CD4-positive, alpha-beta T cell (primary cell): Measurements from ENCODE around the gene COX6A1. TPM values are rescaled to one million over a fixed set of nuclear protein-coding genes. Genes with fewer than 3 reads are reported as not detected.

ENCODE experiments used
- ATAC-seq: fragments of 200-7000 bp; cut with Tn5 transposase; one replicate; pipeline ENCODE4 v1.10.0; 2022; ENCODE audit warnings: mild to moderate bottlenecking; ENCODE audit not compliant: poor library complexity
- CTCF ChIA-PET: fragments of 350-600 bp; sonication (Branson Sonifier 250); formaldehyde crosslinking; loops from one replicate; lab custom pipeline; 2021; ENCODE audit warnings: antibody characterized with exemption, inconsistent platforms; lab: Charles Lee
- POLR2A ChIA-PET: fragments of 350-600 bp; sonication (Branson Sonifier 250); formaldehyde crosslinking; loops from one replicate; lab custom pipeline; 2021; ENCODE audit warnings: antibody characterized with exemption, inconsistent platforms; lab: Charles Lee
- DNase-seq, 14 experiments: peaks; one replicate each; pipeline ENCODE4 v3.0.0-alpha.2; 2013 to 2020; ENCODE audit warnings: mixed read lengths in 2 of 14
- H3K27ac ChIP-seq, 2 donors: one replicate each; pipeline versions ENCODE4 v1.5.1 to v1.7.0; 2013; ENCODE audit warnings: low read length in 2 of 2, low read depth in 1 of 2, mild to moderate bottlenecking in 1 of 2
- H3K27me3 ChIP-seq, 2 experiments: 1 replicate in 1 of 2; 2 replicates in 1 of 2; pipeline versions ENCODE4 v1.6.1 to v1.7.0; 2013; ENCODE audit warnings: low read length in 2 of 2, control low read depth in 1 of 2, mild to moderate bottlenecking in 1 of 2, moderate library complexity in 1 of 2; ENCODE audit not compliant: insufficient read depth in 2 of 2, control insufficient read depth in 1 of 2
- H3K36me3 ChIP-seq: one replicate; pipeline ENCODE4 v1.6.1; 2013; ENCODE audit warnings: low read length, control low read depth; ENCODE audit not compliant: insufficient read depth
- H3K4me1 ChIP-seq: one replicate; pipeline ENCODE4 v1.6.1; 2013; ENCODE audit warnings: low read length, control low read depth; ENCODE audit not compliant: insufficient read depth
- H3K4me3 ChIP-seq: one replicate; pipeline ENCODE4 v1.5.1; 2013; ENCODE audit warnings: mild to moderate bottlenecking, low read length, moderate library complexity
- H3K9me3 ChIP-seq, 2 experiments: 1 replicate in 1 of 2; 2 replicates in 1 of 2; pipeline versions ENCODE4 v1.6.1 to v1.7.0; 2013; ENCODE audit warnings: low read length in 2 of 2, mild to moderate bottlenecking in 2 of 2, control low read depth in 1 of 2, moderate library complexity in 1 of 2; ENCODE audit not compliant: control insufficient read depth in 1 of 2, insufficient read depth in 1 of 2
- H3K27ac Mint-ChIP-seq: one replicate; pipeline ENCODE4 v1.8.0; 2020; ENCODE audit warnings: mixed read lengths
- H3K27me3 Mint-ChIP-seq: one replicate; pipeline ENCODE4 v1.8.0; 2021; ENCODE audit warnings: mixed read lengths
- H3K36me3 Mint-ChIP-seq: one replicate; pipeline ENCODE4 v1.8.0; 2021; ENCODE audit warnings: low read depth, mixed read lengths
- H3K4me1 Mint-ChIP-seq: one replicate; pipeline ENCODE4 v1.8.0; 2021; ENCODE audit warnings: low read depth, mixed read lengths
- H3K4me3 Mint-ChIP-seq: one replicate; pipeline ENCODE4 v1.8.0; 2020; ENCODE audit warnings: mild to moderate bottlenecking, mixed read lengths
- H3K9me3 Mint-ChIP-seq: one replicate; pipeline ENCODE4 v1.8.0; 2020; ENCODE audit warnings: mixed read lengths
- CTCF ChIP-seq: fragments of 200-600 bp; IDR thresholded peaks from one replicate; pipeline ENCODE4 v1.8.0; 2022; ENCODE audit warnings: antibody characterized with exemption, mild to moderate bottlenecking
- intact Hi-C, 2 experiments: fragments of 100-400 bp; cut with DNase I in 1 of 2; cut with micrococcal nuclease in 1 of 2; formaldehyde crosslinking; loops; one replicate each; pipeline versions ENCODE4 v1.15.1 to v1.9.0; 2023 to 2025; cut with DNase I, micrococcal nuclease
- total RNA-seq, 174 experiments: library from RNA in 2 of 174; stranded (reverse) in 2 of 174; gene quantifications; one replicate each; pipeline ENCODE4 v1.2.3 and lab custom pipeline; 2021 to 2026

The COX6A1 gene
- total RNA-seq, 2 experiments from 2014 or later, result 112 to 116 TPM

GRCh38 chr12:120460157-120460556 lies 22.2 kb downstream of the COX6A1 start:
- Histone ChIP-seq H3K36me3 (peaks cover 87% of the 10 kb centered on the region), H3K27ac (no peak overlapping the region), H3K4me1 (no peaks in the 10 kb centered on the region), H3K4me3 (no peak overlapping the region), H3K27me3 (no peaks in the 10 kb centered on the region), H3K9me3 (no peaks in the 10 kb centered on the region)
- no peak for ATAC-seq
- H3K4me3 Mint-ChIP-seq, result no peak overlapping the region
- no peak for DNase-seq
- POLR2A ChIA-PET, result no interaction called here
- CTCF ChIA-PET, result no interaction called here
- peaks cover 93% of the 10 kb centered on the region for H3K36me3 Mint-ChIP-seq
- no peak for TF ChIP-seq CTCF
- H3K9me3 Mint-ChIP-seq, result no peaks in the 10 kb centered on the region
- H3K4me1 Mint-ChIP-seq, result peaks cover under 1% of the 10 kb centered on the region
- H3K27me3 Mint-ChIP-seq, result no peaks in the 10 kb centered on the region
- no peak overlapping the region for H3K27ac Mint-ChIP-seq
- intact Hi-C loops, result loop anchor here in 1 of 2 experiments (10.0 kb wide), 2 partner anchors 255 to 265 kb away; partner anchors contain the start of genes GCN1 and UNC119B

- Mint-ChIP-seq H3K4me3 (no peak overlapping the region), H3K27me3 (no peaks in the 10 kb centered on the region), H3K27ac (no peak overlapping the region), H3K4me1 (peaks cover 20% of the 10 kb centered on the region), H3K36me3 (peaks cover 97% of the 10 kb centered on the region), H3K9me3 (no peaks in the 10 kb centered on the region)
- POLR2A ChIA-PET, result no interaction called here
- no peak for DNase-seq
- peaks cover 13% of the 10 kb centered on the region for H3K4me1 ChIP-seq
- ATAC-seq, result no peak
- H3K36me3 ChIP-seq, result peaks cover 91% of the 10 kb centered on the region
- no peaks in the 10 kb centered on the region for H3K9me3 ChIP-seq
- no peak overlapping the region for H3K4me3 ChIP-seq
- H3K27me3 ChIP-seq, result no peaks in the 10 kb centered on the region
- no peak overlapping the region for H3K27ac ChIP-seq
- intact Hi-C loops, result loop anchor here in 1 of 2 experiments (10.0 kb wide), 2 partner anchors 253 to 267 kb away; partner anchors contain the start of genes GCN1 and UNC119B
- no peak for TF ChIP-seq CTCF
- CTCF ChIA-PET, result no interaction called here
These were observed 24.3 kb downstream of the COX6A1 start for GRCh38 chr12:120462099-120462640.

DNA sequence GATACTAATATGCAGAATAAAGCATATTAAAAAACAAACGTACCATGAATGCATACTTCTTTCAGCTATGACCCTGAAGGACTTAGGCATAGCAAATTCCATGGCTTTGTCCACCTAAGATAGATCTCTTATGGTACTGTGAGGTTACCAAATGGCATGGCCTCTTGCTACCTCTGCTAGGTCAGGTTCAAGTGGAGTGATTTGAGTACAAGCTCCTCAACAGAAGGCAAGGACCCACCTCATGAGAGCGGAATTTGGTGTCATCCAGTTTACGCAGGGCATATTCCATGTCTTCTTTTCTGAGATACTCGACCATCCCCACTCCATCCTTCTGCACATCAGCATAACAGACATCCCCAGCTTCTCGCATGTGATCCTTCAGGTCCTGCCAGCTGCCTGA lies 25.8 kb downstream of the COX6A1 start:
- Mint-ChIP-seq H3K4me3 (no peak overlapping the region), H3K36me3 (peaks cover 96% of the 10 kb centered on the region), H3K4me1 (peaks cover 34% of the 10 kb centered on the region), H3K27ac (no peak overlapping the region), H3K27me3 (no peaks in the 10 kb centered on the region), H3K9me3 (no peaks in the 10 kb centered on the region)
- Histone ChIP-seq H3K9me3 (no peaks in the 10 kb centered on the region), H3K27me3 (no peaks in the 10 kb centered on the region), H3K4me1 (peaks cover 26% of the 10 kb centered on the region), H3K4me3 (no peak overlapping the region), H3K27ac (no peak overlapping the region), H3K36me3 (peaks cover 80% of the 10 kb centered on the region)
- POLR2A ChIA-PET, result interaction anchor here (0.6 to 0.9 kb wide), 2 partner anchors 10 to 83 kb away, joined by 3 to 4 read pairs; no protein-coding TSS in a partner anchor
- no peak for TF ChIP-seq CTCF
- no peak for ATAC-seq
- CTCF ChIA-PET, result no interaction called here
- intact Hi-C loops, result loop anchor here in 1 of 2 experiments (10.0 kb wide), 2 partner anchors 251 to 269 kb away; partner anchors contain the start of genes GCN1 and UNC119B
- DNase-seq, result no peak
